Ishikawa (cell line): Measurements from ENCODE around the gene POLR2I.

Experiments
- CEBPB ChIP-seq: IDR thresholded peaks from 2 replicates; pipeline ENCODE4 v1.6.1; 2012
- EP300 ChIP-seq: IDR thresholded peaks from 2 replicates; pipeline ENCODE4 v1.6.1; 2012; ENCODE audit warnings: borderline replicate concordance
- FOXM1 ChIP-seq: IDR thresholded peaks from 2 replicates; pipeline ENCODE4 v1.6.1; 2012; ENCODE audit warnings: low read depth, borderline replicate concordance
- RAD21 ChIP-seq: IDR thresholded peaks from 2 replicates; pipeline ENCODE4 v1.6.1; 2012; ENCODE audit warnings: low read depth
- TAF1 ChIP-seq: IDR thresholded peaks from 2 replicates; pipeline ENCODE4 v1.6.1; 2012; ENCODE audit warnings: low read depth, mild to moderate bottlenecking
- TCF12 ChIP-seq: IDR thresholded peaks from 2 replicates; pipeline ENCODE4 v1.6.1; 2012; ENCODE audit warnings: low read depth
- YY1 ChIP-seq: IDR thresholded peaks from 2 replicates; pipeline ENCODE4 v1.6.1; 2012; ENCODE audit warnings: low read depth
- TF ChIP-seq, protein P1 (sequence below): IDR thresholded peaks from 2 replicates; pipeline ENCODE4 v1.6.1; 2012; ENCODE audit warnings: low read depth, mild to moderate bottlenecking
- TF ChIP-seq, protein P2 (sequence below): IDR thresholded peaks from 2 replicates; pipeline ENCODE4 v1.6.1; 2012

DNA sequence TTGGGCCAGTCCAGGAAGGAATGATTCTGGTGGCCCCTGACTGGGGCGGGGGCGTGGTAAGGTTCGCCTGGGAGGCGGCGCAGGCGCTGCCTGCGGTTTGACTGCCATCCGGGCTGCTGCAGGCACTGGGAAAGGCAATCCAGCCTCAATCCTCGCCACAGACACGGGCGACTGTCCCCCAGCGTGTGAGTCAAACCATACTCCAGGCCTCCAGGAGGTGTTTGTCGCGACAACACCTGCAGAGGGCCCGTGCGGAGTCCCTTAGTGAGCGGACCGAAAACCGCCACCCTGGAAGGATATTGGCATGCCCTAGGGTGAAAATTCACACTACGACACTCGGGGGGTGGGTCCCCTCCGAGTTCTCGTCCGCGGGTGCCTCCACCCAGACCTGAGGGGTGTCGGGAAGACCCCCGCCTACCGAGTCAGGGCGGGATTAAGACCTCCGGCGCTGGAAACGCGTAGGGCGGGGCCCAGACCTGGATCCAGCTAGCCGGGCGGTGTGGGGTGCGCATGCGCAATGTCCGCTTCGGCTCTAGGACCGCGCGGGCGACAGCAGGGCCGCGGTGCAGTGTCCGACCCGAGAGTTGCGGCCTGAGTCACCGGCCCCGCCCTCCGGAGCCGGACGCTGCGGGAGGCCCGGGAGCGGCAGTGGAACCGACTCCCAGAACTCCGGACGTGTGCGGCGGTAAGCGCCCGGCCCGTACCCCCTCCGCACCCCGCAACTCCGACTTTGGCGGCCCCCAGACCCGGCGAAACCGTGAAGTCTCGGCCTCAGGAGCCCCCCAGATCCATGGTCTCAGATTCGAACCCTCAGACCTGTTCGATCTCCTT is 25.0 kb upstream of the POLR2I start, which contains the start of gene CAPNS1:
- TF ChIP-seq RAD21: no peak
- TF ChIP-seq FOXM1: no peak
- TF ChIP-seq, protein P1, sequence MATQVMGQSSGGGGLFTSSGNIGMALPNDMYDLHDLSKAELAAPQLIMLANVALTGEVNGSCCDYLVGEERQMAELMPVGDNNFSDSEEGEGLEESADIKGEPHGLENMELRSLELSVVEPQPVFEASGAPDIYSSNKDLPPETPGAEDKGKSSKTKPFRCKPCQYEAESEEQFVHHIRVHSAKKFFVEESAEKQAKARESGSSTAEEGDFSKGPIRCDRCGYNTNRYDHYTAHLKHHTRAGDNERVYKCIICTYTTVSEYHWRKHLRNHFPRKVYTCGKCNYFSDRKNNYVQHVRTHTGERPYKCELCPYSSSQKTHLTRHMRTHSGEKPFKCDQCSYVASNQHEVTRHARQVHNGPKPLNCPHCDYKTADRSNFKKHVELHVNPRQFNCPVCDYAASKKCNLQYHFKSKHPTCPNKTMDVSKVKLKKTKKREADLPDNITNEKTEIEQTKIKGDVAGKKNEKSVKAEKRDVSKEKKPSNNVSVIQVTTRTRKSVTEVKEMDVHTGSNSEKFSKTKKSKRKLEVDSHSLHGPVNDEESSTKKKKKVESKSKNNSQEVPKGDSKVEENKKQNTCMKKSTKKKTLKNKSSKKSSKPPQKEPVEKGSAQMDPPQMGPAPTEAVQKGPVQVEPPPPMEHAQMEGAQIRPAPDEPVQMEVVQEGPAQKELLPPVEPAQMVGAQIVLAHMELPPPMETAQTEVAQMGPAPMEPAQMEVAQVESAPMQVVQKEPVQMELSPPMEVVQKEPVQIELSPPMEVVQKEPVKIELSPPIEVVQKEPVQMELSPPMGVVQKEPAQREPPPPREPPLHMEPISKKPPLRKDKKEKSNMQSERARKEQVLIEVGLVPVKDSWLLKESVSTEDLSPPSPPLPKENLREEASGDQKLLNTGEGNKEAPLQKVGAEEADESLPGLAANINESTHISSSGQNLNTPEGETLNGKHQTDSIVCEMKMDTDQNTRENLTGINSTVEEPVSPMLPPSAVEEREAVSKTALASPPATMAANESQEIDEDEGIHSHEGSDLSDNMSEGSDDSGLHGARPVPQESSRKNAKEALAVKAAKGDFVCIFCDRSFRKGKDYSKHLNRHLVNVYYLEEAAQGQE: no peak
- TF ChIP-seq EP300: peak; percentile 30; the same call in 1 of the 2 replicates
- TF ChIP-seq CEBPB: no peak; the same call in 1 of the 2 replicates
- TF ChIP-seq TCF12: peak; percentile 61
- peak; percentile 67 for TF ChIP-seq YY1
- peak; percentile 90 for TF ChIP-seq TAF1
- TF ChIP-seq, protein P2, sequence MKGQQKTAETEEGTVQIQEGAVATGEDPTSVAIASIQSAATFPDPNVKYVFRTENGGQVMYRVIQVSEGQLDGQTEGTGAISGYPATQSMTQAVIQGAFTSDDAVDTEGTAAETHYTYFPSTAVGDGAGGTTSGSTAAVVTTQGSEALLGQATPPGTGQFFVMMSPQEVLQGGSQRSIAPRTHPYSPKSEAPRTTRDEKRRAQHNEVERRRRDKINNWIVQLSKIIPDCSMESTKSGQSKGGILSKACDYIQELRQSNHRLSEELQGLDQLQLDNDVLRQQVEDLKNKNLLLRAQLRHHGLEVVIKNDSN: peak; percentile 13; the same call in 1 of the 2 replicates
